Keratinocyte (primary cell): Measurements from ENCODE around the gene SYNE1.

Experiments
- CTCF ChIP-seq, 3 experiments: IDR thresholded peaks in 1 of 3; conservative IDR thresholded peaks in 1 of 3; optimal IDR thresholded peaks in 1 of 3; 2 replicates in 2 of 3; 3 replicates in 1 of 3; pipeline versions ENCODE3 to v1.5.1; 2011; ENCODE audit warnings: low read length in 3 of 3, mild to moderate bottlenecking in 3 of 3, moderate library complexity in 2 of 3, control low read depth in 1 of 3, inconsistent platforms in 1 of 3; ENCODE audit not compliant: insufficient read depth in 2 of 3; ENCODE audit errors: extremely low read depth in 1 of 3
- EZH2 ChIP-seq: IDR thresholded peaks from one replicate; pipeline ENCODE4 v1.6.1; 2012; ENCODE audit warnings: inconsistent platforms, mild to moderate bottlenecking, low read length, moderate library complexity

GRCh38 chr6:152201120-152201519 is 436.0 kb downstream of the SYNE1 start:
- TF ChIP-seq CTCF (optimal IDR thresholded peaks at IDR 0.05 in 1 of 3, IDR thresholded peaks at IDR 0.05 in 1 of 3, conservative IDR thresholded peaks at IDR 0.05 in 1 of 3; ENCODE audit: extremely low read depth in 1 of 3, insufficient read depth in 2 of 3, low read length in 3 of 3) (no peak), EZH2 (no peak)
